ENCODE results near the gene MTMR6.
"Not testable (repeated sequence)": the region's sequence is repeated elsewhere in the genome, so short reads cannot be mapped to it uniquely, and the experiment has no call there.

Gene MTMR6

DNA sequence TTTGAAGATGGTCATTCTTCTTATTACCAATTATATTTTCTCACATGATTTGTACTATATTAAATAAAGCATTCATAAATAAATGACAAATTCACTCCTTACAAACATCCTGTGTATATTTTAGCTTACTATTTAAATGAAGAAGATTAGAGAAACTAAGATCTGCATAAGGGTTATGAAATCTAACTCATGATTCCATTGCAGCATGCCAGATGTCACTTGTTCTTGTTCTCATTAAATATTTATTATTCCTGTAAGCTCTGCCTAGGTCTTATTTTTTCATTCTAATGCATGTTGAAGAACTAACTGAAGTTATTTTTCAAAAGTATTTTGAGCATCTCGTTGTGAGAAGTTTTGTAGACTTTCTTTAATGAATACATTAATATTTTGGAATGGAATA lies 32.5 kb upstream of the MTMR6 start:
- no peak for DNase-seq (ENCODE audit: extremely low read depth, insufficient read length)
- Histone ChIP-seq H3K4me3 (replicated peaks; ENCODE audit: low read depth, low read length) (no peak overlapping the region), H3K36me3 (ENCODE audit: control insufficient read depth, insufficient read depth, low read length) (peaks cover 6% of the 10 kb centered on the region), H3K27me3 (replicated peaks; ENCODE audit: control insufficient read depth, insufficient read depth, low read length) (no peaks in the 10 kb centered on the region)
- TF ChIP-seq, protein P1, sequence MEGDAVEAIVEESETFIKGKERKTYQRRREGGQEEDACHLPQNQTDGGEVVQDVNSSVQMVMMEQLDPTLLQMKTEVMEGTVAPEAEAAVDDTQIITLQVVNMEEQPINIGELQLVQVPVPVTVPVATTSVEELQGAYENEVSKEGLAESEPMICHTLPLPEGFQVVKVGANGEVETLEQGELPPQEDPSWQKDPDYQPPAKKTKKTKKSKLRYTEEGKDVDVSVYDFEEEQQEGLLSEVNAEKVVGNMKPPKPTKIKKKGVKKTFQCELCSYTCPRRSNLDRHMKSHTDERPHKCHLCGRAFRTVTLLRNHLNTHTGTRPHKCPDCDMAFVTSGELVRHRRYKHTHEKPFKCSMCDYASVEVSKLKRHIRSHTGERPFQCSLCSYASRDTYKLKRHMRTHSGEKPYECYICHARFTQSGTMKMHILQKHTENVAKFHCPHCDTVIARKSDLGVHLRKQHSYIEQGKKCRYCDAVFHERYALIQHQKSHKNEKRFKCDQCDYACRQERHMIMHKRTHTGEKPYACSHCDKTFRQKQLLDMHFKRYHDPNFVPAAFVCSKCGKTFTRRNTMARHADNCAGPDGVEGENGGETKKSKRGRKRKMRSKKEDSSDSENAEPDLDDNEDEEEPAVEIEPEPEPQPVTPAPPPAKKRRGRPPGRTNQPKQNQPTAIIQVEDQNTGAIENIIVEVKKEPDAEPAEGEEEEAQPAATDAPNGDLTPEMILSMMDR (IDR thresholded peaks at IDR 0.05; ENCODE audit: insufficient read depth, low read length, poor library complexity, severe bottlenecking) = no peak

DNA sequence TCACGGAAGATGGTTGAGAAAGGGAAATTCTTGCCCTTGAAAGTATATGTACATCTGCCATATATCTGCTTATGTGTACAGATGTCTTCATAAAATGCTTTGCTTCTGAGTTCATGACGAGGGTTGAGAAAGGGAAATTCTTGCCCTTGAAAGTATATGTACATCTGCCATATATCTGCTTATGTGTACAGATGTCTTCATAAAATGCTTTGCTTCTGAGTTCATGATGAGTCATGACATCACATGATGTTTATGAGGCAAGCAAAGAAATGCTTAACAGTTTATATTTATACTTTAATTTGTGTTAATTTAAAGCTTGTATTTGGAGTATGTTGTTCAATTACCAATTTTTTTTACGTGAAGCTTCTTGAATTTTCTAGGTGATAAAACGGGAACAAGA lies 31.7 kb upstream of the MTMR6 start:
- DNase-seq (ENCODE audit: extremely low read depth, insufficient read length); H3K27me3 ChIP-seq (replicated peaks; ENCODE audit: control insufficient read depth, insufficient read depth, low read length); H3K4me3 ChIP-seq (replicated peaks; ENCODE audit: low read depth, low read length); H3K36me3 ChIP-seq (ENCODE audit: control insufficient read depth, insufficient read depth, low read length): not testable (repeated sequence)

DNA sequence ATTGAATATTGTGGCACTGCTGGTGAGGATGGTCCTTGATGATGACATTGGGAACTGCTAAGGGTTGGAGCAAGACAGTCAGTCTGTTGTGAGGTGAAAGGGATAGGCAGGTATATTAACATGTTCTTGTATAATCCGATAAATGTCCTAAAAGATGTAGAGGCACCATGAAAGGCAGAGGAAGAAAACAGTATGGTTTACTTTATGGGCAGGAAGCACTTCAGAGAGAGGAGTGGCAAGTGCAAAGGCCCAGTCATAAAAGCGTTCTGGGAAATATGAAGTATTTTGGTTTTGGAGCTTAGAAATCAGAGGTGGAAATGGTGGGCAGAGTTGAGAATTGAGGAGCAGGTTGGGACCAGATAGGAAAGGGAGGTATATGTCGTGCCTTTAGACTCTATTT lies 23.6 kb upstream of the MTMR6 start:
- no peak overlapping the region for H3K4me3 ChIP-seq (replicated peaks; ENCODE audit: low read depth, low read length)
- TF ChIP-seq, protein P1 (IDR thresholded peaks at IDR 0.05; ENCODE audit: insufficient read depth, low read length, poor library complexity, severe bottlenecking) = no peak
- DNase-seq (ENCODE audit: extremely low read depth, insufficient read length) = no peak
- no peaks in the 10 kb centered on the region for H3K27me3 ChIP-seq (replicated peaks; ENCODE audit: control insufficient read depth, insufficient read depth, low read length)
- H3K36me3 ChIP-seq (ENCODE audit: control insufficient read depth, insufficient read depth, low read length) = peaks cover 4% of the 10 kb centered on the region

DNA sequence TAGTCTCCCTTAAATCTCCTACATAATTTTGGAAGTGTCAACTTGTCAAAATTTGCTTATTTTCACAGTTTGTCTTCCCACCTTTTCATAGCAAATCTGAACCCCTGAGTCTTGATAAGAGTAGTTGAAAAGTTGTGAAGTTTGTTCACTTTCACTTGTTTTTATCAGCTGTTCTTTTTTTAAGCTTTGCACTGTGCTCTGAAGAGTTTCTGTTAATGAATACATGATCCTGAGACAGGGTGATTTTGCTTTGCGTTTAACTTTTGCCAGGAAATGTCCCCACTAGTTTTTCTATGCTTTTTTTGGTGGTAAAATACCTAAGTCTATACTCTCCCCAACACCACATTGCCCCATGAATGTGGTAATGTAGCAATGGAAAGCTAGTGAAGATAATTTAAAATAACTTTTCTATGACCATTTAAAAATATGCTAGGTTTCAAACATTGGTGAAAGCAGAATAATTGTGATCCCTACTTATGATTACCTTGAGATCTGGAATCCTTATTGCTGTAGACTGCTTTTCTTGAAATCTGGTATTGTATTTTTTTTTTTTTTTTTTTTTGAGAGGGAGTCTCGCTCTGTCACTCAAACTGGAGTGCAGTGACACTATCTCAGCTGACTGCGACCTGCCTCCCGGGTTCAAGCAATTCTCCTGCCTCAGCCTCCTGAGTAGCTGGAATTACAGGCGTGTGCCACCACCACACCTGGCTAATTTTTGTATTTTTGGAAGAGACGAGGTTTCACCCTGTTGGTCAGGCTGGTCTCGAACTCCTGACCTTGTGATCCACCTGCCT lies 19.6 kb upstream of the MTMR6 start:
- H3K4me3 ChIP-seq (replicated peaks; ENCODE audit: low read depth, low read length) = no peak overlapping the region
- DNase-seq (ENCODE audit: extremely low read depth, insufficient read length) = no peak
- H3K27me3 ChIP-seq (replicated peaks; ENCODE audit: control insufficient read depth, insufficient read depth, low read length) = no peaks in the 10 kb centered on the region
- H3K36me3 ChIP-seq (ENCODE audit: control insufficient read depth, insufficient read depth, low read length) = peaks cover 8% of the 10 kb centered on the region
- TF ChIP-seq, protein P1 (IDR thresholded peaks at IDR 0.05; ENCODE audit: insufficient read depth, low read length, poor library complexity, severe bottlenecking) = no peak

DNA sequence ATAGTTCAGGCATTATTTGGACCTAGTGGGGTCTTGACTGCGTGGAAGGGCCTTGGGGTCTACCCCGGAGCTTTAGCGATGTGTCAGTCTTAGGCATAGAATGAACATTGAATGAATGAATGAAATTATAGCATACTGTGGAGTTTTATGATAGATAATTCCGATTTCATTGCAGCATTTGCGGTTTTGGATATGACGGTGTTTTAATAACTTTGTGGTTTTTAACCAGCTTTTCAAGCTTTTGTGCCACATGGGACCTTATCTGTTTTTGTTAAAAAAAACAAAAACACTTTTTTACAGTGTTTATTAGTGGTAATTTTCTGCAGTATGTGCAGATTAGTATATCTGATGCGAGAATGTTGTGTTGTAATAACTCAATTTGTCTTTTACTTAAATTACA lies 14.8 kb upstream of the MTMR6 start:
- Histone ChIP-seq H3K36me3 (ENCODE audit: control insufficient read depth, insufficient read depth, low read length) (peaks cover 4% of the 10 kb centered on the region), H3K4me3 (replicated peaks; ENCODE audit: low read depth, low read length) (peak overlapping the region; percentile 89), H3K27me3 (replicated peaks; ENCODE audit: control insufficient read depth, insufficient read depth, low read length) (no peaks in the 10 kb centered on the region)
- TF ChIP-seq, protein P1 (IDR thresholded peaks at IDR 0.05; ENCODE audit: insufficient read depth, low read length, poor library complexity, severe bottlenecking) = no peak
- no peak for DNase-seq (ENCODE audit: extremely low read depth, insufficient read length)

DNA sequence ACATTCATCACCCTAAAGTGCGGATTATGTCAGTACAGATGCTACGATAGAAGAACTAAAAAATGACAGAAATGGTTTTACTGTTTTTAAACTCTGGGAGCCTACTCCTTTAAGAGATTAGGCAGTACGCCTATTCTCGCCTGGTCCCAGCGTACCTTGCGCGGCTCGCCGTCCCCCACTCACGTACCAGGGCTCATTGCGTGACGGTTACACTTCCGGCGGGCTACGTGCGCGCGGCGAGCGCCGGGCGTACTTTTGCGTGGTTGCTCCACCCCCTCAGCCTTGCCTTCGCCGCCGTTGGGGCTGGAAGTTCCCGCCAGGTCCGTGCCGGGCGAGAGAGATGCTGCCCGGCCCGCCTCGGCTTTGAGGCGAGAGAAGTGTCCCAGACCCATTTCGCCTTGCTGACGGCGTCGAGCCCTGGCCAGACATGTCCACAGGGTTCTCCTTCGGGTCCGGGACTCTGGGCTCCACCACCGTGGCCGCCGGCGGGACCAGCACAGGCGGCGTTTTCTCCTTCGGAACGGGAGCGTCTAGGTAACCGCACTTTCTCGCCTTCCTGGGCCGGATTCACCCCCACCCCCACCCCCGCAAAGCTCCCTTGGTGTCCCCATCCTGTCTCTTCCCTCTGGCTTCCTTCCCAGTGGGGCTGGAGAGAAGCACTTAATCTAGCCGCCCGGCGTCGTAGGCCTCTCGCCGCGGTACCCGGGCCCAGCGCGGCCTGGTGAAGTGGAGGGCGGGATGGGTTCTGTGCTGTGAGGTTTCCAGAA lies 14.2 kb upstream of the MTMR6 start, which contains the start of gene NUP58:
Gene NUP58, plus strand, starts transcription at position 279 of the 767 bp plus-strand sequence. Its CDS starts 149 bp downstream, at position 428.
- Histone ChIP-seq H3K4me3 (replicated peaks; ENCODE audit: low read depth, low read length) (peak within 1 kb of the TSS; percentile 89), H3K36me3 (ENCODE audit: control insufficient read depth, insufficient read depth, low read length) (peaks cover 4% of the 10 kb centered on the region), H3K27me3 (replicated peaks; ENCODE audit: control insufficient read depth, insufficient read depth, low read length) (no peaks in the 10 kb centered on the region)
- TF ChIP-seq, protein P1 (IDR thresholded peaks at IDR 0.05; ENCODE audit: insufficient read depth, low read length, poor library complexity, severe bottlenecking) = no peak
- DNase-seq (ENCODE audit: extremely low read depth, insufficient read length) = peak; percentile 97
